Germinal center (tissue), 1 donor: ENCODE measurements around the gene MGP.

ENCODE experiments used
- DNase-seq: peaks from one replicate; pipeline ENCODE4 v3.0.0; 2012; ENCODE audit warnings: mixed read lengths, low spot score

MGP gene

GRCh38 chr12:14860490-14860889, 25.2 kb downstream of the MGP start:
- DNase-seq, result no peak

- no peak for DNase-seq
Observed at GRCh38 chr12:14858513-14858912, 27.1 kb downstream of the MGP start.

- peak; percentile 10 for DNase-seq
Observed at GRCh38 chr12:14854586-14855183, 31.0 kb downstream of the MGP start.

GRCh38 chr12:14853961-14854360, 31.7 kb downstream of the MGP start:
- DNase-seq, result no peak

- no peak for DNase-seq
Observed at GRCh38 chr12:14852880-14853279, 32.8 kb downstream of the MGP start.

GRCh38 chr12:14850929-14851663, 34.6 kb downstream of the MGP start:
- DNase-seq, result no peak

GRCh38 chr12:14849661-14850060, 36.0 kb downstream of the MGP start:
- DNase-seq, result no peak

- DNase-seq, result no peak
Observed at GRCh38 chr12:14846876-14847580, 38.6 kb downstream of the MGP start.

- no peak for DNase-seq
Observed at GRCh38 chr12:14846042-14846587, 39.5 kb downstream of the MGP start.

- peak; percentile 57 for DNase-seq
Observed at GRCh38 chr12:14845350-14845750, 40.3 kb downstream of the MGP start.

- no peak for DNase-seq
Observed at GRCh38 chr12:14844401-14844800, 41.3 kb downstream of the MGP start.

GRCh38 chr12:14843425-14843887, 42.2 kb downstream of the MGP start, which contains the start of gene ART4:
Gene ART4, minus strand, starts transcription at chr12:14843526. Its CDS starts 413 bp downstream, at chr12:14843113.
- DNase-seq, result no peak

GRCh38 chr12:14842315-14842714, 43.3 kb downstream of the MGP start:
- no peak for DNase-seq

GRCh38 chr12:14841761-14842160, 43.9 kb downstream of the MGP start:
- DNase-seq, result no peak

GRCh38 chr12:14840616-14841015, 45.0 kb downstream of the MGP start:
- DNase-seq, result no peak

GRCh38 chr12:14839262-14839661, 46.4 kb downstream of the MGP start:
- DNase-seq, result no peak

GRCh38 chr12:14836336-14837210, 49.1 kb downstream of the MGP start:
- no peak for DNase-seq

- no peak for DNase-seq
Observed at GRCh38 chr12:14834509-14834908, 51.1 kb downstream of the MGP start.

GRCh38 chr12:14833952-14834351, 51.7 kb downstream of the MGP start:
- DNase-seq, result no peak

- DNase-seq, result no peak
Observed at GRCh38 chr12:14833336-14833735, 52.3 kb downstream of the MGP start.
